ENCODE data around the gene EYA2.
A peak's percentile ranks its signal among the peaks of the same experiment; 100 is the strongest.
"Not testable (repeated sequence)": the region's sequence is repeated elsewhere in the genome, so short reads cannot be mapped to it uniquely, and the experiment has no call there.

The EYA2 gene

DNA sequence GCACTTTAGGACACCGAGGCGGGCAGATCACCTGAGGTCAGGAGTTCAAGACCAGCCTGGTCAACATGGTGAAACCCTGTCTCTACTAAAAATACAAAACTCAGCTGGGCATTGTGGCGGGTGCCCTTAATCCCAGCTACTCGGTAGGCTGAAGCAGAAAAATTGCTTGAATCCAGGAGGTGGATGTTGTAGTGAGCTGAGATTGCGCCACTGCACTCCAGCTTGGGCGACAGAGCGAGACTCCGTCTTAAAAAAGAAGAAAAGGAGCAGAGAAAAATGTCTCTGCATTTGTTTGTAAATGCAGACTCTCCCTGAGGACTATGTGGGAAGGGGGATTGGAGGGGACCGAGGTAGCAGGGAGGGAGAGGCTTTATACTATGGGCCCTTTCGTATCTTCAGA is 311.9 kb downstream of the EYA2 start:
- not testable (repeated sequence) for DNase-seq (ENCODE audit: low spot score)

DNA sequence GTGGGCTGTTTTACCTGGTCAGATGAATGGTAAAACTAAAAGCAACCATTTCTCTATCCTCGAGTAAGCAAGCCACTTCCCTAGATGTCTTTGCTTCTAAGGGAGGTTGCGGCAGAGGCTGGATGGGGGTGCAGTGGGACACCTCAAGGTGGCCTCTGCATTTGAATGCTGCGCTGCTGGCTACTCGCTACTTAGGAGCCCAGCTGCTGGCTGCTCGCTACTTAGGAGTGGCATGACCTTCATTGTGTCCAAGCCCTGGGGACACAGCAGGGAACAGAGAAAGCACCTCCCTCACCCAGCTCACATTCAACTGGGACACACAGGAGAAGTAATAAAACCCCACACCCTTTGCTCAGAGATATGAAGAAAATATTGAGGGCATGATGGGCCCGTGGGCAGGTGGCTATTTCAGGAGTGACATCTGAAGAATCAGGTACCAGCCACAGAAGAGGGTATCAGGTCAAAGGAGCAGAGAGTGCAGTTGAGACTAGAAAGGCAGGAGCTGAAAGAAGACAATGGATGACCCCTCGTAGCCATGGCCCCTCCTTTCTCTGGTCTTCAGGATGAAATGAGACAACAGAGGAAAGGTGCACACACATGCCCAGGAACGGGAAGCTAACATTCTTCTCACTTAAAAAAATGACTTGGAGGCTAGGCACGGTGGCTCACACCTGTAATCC is 312.5 kb downstream of the EYA2 start:
- DNase-seq (ENCODE audit: low spot score): peak; percentile 47

- no peak for DNase-seq (ENCODE audit: low spot score)
Observed at GRCh38 chr20:47208534-47209174, 314.0 kb downstream of the EYA2 start.

GRCh38 chr20:47209982-47210381 is 315.3 kb downstream of the EYA2 start:
- DNase-seq (ENCODE audit: low spot score): no peak

DNA sequence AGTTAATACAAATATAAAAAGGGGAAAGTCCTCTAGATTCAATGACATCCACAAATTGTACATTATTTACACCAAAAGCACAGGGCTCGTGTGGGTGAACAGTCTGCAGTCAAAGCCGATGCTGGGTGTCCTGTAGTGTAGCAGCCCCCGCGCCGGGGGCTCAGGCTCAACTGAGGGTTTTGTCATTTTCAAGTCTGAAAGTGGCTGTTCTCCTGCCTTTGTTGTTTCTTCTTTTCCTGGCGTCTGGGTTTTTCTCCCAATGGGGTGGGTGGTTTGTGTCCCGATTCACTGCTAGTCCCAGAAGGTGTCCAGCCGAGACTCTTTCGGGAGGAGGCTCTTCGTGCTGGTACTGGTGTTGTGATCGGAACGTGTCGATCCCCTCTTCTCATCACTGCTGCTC is 315.8 kb downstream of the EYA2 start:
- no peak for DNase-seq (ENCODE audit: low spot score)

GRCh38 chr20:47211036-47211435 is 316.4 kb downstream of the EYA2 start:
- DNase-seq (ENCODE audit: low spot score): no peak

- no peak for DNase-seq (ENCODE audit: low spot score)
Observed at GRCh38 chr20:47212606-47213207, 318.1 kb downstream of the EYA2 start.

GRCh38 chr20:47213966-47214365 is 319.3 kb downstream of the EYA2 start:
- DNase-seq (ENCODE audit: low spot score): no peak

GRCh38 chr20:47215653-47216397 is 321.2 kb downstream of the EYA2 start:
- no peak for DNase-seq (ENCODE audit: low spot score)

DNA sequence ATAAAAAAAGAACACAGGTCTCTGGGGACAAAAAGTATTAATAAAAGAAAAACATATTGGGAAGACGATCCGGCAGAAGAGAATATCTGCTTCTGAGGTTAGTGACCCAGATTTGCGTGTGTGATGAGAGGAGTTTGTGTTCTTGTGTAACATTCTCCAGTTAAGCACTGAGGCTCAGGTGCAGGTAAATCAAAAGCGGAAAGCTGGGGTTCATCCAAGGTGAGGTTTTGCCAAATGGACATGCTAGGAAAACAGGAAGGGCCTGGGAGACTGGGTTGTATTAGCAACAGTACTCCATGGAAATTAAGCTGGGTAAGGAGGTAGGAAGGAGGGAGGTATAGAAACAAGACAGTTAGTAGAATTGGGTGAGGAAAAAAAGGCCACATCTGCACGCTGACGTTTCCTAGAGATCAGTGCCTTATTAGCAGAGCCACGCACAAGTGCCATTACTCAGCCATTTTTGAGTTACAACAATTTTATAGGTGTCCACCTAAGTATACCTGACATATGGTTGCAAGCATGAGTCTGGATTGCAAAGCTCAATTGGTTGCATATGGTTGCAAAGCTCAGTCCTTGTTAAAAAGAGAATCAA is 322.3 kb downstream of the EYA2 start:
- no peak for DNase-seq (ENCODE audit: low spot score)

GRCh38 chr20:47217482-47218446 is 323.1 kb downstream of the EYA2 start:
- DNase-seq (ENCODE audit: low spot score): no peak

DNA sequence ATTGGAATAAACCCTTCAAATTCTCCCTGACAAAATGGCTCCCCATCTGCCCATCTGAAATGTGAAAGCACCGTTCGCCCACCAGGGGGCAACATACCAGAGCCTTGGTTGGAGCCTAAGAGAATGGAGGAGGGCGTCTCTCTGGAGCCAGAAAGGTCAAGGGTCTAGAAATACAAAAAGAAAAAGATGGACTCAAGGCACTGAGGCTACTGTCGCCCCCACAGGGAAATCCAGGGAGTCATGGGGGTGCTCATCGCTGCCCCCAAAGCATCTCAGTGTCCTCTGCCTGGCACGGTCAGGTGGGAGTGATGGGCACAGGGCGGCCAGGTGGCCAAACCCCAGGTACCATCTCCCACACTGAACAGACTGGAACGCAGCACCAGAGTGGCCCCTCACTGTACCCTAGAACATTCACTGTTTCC is 325.5 kb downstream of the EYA2 start:
- DNase-seq (ENCODE audit: low spot score): peak; percentile 75

DNA sequence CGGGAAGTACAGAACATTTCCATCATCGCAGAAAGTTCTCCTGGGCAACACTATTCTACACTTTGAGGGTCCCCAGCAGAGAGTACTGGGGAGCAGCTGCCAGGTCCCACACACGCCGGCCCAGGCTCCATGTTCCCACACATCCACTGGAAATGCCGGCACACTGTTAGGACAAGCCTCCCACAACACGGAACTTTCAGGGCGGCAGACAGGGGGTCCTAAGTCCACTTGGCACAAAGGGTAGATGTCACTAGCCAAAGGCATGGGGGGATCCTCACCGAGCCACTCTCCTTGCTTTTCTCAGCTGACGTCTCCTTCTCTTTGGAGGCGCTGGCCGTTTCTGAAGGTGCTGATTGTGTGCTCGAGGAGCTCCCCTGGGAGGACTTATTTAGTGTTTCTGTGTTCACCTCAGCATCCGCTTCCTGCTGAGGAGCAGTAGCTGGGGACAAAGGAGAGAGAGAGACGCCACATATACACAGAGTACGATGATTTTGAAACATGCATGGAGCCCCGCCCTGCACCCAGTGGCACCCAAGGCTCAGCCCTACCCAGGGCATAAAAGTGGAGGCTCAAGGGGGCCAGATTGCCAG is 326.5 kb downstream of the EYA2 start:
- no peak for DNase-seq (ENCODE audit: low spot score)

- no peak for DNase-seq (ENCODE audit: low spot score)
Observed at GRCh38 chr20:47222468-47223119, 328.0 kb downstream of the EYA2 start.

DNA sequence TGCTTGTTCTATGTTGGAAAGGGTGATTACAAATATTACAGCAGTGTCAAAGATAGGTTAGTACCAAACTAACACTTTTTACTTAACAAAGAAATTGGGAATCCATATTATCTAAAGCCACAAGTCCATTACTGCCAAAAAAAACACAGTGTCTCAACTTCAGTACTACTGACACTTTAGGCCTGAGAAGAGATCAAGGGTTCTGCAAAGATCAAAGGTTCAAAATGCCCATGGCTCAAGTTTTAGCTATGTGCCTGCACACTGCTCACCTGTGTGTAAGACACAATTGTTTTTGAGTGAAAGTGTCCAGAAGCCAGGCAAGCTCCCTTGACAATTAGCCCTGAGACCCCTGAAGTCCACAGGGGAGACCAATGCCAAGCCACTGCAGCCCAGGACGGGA is 329.3 kb downstream of the EYA2 start:
- no peak for DNase-seq (ENCODE audit: low spot score)

DNA sequence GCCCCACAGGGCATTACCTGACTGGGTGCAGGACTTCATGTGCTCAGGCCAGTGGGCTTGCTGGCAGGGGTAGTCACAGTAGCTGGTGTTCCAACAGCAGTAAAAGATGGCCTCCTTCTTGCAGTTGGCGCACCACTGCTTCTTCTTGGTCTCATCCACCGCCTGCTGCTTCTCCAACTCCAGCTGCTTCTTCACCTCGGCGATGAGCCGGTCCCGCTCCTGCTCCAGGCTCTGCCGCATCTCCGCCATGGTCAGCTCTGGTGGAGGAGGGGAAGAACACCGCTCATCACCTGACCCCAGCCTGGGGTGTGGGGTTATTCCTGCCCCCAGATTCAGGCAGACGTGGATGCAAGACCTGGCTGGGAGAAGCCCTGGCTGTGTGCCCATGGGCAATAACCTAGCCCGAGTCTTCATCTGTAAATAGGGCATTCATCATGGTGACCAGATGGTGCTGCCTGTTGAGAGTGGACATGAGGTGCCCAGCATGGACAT is 329.7 kb downstream of the EYA2 start:
- DNase-seq (ENCODE audit: low spot score): no peak

GRCh38 chr20:47224857-47225256 is 330.2 kb downstream of the EYA2 start:
- no peak for DNase-seq (ENCODE audit: low spot score)

DNA sequence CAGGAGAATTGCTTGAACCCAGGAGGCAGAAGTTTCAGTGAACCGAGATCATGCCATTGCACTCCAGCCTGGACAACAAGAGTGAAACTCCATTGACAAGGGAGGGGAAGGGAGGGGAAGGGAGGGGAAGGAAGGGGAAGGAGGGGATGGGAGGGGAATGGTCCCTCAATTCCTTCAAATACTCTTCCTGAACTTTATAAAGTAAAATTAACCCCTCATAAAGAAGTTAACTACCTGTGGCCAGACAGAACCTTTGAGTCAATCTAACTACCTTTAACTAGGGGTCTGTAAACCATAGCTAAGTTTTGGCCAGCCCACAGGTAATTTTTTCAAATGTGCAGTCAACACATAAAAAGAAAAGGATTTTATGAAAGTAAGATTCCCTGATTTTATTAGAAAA is 330.8 kb downstream of the EYA2 start:
- DNase-seq (ENCODE audit: low spot score): no peak

DNA sequence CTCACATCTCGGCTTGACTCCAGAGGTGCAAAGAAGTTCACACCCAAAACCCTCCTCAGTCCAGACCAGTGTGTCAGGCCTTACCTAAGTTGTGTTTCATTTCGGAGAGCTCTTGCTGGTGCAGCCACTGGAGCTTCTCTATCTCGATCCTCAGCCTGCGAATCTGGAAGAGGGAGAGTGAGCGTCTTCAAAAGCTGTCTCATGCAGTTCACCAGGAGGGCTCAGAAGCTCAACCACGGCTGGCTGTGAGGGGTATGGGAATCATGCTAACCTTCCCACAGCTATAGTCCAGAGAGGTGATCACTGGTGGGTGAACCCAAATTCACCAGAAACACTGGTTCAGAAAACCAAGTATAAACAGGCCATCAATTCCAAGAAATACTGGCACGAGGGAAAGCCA is 332.5 kb downstream of the EYA2 start:
- DNase-seq (ENCODE audit: low spot score): no peak

DNA sequence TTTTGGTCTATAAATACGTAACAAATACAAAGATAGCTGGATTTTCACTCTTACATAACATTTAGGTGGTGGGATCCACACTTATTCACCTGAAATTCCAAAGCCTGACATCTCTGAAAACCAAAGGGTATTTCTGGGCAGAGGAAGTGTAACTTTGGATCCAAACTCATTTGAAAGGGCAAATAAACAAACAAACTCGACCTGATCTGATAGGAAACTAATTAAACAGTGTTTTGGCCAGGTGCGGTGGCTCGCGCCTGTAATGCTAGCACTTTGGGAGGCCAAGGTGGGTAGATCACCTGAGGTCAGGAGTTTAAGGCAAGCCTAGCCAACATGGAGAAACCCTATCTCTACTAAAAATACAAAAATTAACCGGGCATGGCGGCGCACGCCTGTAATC is 332.9 kb downstream of the EYA2 start:
- DNase-seq (ENCODE audit: low spot score): no peak
